ENCODE results near the gene TNFAIP3.
A peak's percentile ranks its signal among the peaks of the same experiment; 100 is the strongest.
"Not testable (repeated sequence)": the region's sequence is repeated elsewhere in the genome, so short reads cannot be mapped to it uniquely, and the experiment has no call there.

TNFAIP3 gene

GRCh38 chr6:137879885-137880745 is 13.1 kb downstream of the TNFAIP3 start:
- no peak for DNase-seq

GRCh38 chr6:137880746-137881521 is 13.9 kb downstream of the TNFAIP3 start:
- DNase-seq, result peak; percentile 32

- peak; percentile 22 for DNase-seq
These were observed 14.4 kb downstream of the TNFAIP3 start for GRCh38 chr6:137881522-137881886.

- DNase-seq, result no peak
These were observed 15.3 kb downstream of the TNFAIP3 start for GRCh38 chr6:137882225-137882961.

- DNase-seq, result no peak
These were observed 16.5 kb downstream of the TNFAIP3 start for GRCh38 chr6:137883400-137884148.

- DNase-seq, result no peak
These were observed 17.3 kb downstream of the TNFAIP3 start for GRCh38 chr6:137884149-137884909.

GRCh38 chr6:137884910-137885229 is 17.8 kb downstream of the TNFAIP3 start:
- DNase-seq, result not testable (repeated sequence)

- DNase-seq, result not testable (repeated sequence)
These were observed 19.2 kb downstream of the TNFAIP3 start for GRCh38 chr6:137886226-137886625.

GRCh38 chr6:137890983-137891537 is 24.0 kb downstream of the TNFAIP3 start:
- no peak for DNase-seq

GRCh38 chr6:137892271-137892708 is 25.2 kb downstream of the TNFAIP3 start:
- DNase-seq, result no peak

GRCh38 chr6:137893181-137893580 is 26.1 kb downstream of the TNFAIP3 start:
- DNase-seq, result no peak

GRCh38 chr6:137893726-137894125 is 26.7 kb downstream of the TNFAIP3 start:
- no peak for DNase-seq

GRCh38 chr6:137894378-137894777 is 27.3 kb downstream of the TNFAIP3 start:
- not testable (repeated sequence) for DNase-seq

GRCh38 chr6:137894779-137895385 is 27.8 kb downstream of the TNFAIP3 start:
- no peak for DNase-seq

GRCh38 chr6:137896647-137897046 is 29.6 kb downstream of the TNFAIP3 start:
- DNase-seq, result no peak

- DNase-seq, result no peak
These were observed 33.8 kb downstream of the TNFAIP3 start for GRCh38 chr6:137900815-137901214.

GRCh38 chr6:137901454-137901853 is 34.4 kb downstream of the TNFAIP3 start:
- DNase-seq, result no peak

GRCh38 chr6:137902699-137903098 is 35.6 kb downstream of the TNFAIP3 start:
- DNase-seq, result no peak

- no peak for DNase-seq
These were observed 36.3 kb downstream of the TNFAIP3 start for GRCh38 chr6:137903274-137903932.
